HepG2 (cell line): Measurements from ENCODE around the gene RBM23. TPM values are rescaled to one million over a fixed set of nuclear protein-coding genes. Genes with fewer than 3 reads are reported as not detected.
A peak's percentile ranks its signal among the peaks of the same experiment; 100 is the strongest.

Experiments
- CREM ChIP-seq, 2 experiments: sonication (generic) in 1 of 2; formaldehyde crosslinking in 1 of 2; IDR thresholded peaks; 2 replicates each; pipeline versions ENCODE4 v1.4.0 to v1.6.1; 2016 to 2020; ENCODE audit warnings: antibody characterized with exemption in 1 of 2, mild to moderate bottlenecking in 1 of 2, missing genetic modification reagents in 1 of 2
- E2F5 ChIP-seq: sonication (generic); formaldehyde crosslinking; conservative IDR thresholded peaks from 2 replicates; pipeline ENCODE4 v1.4.0; 2020; ENCODE audit warnings: missing genetic modification reagents
- FOXP1 ChIP-seq, 2 experiments: fragments of 450-650 bp in 1 of 2; IDR thresholded peaks; 2 replicates each; pipeline ENCODE4 v1.6.1; 2017 to 2018; ENCODE audit warnings: antibody characterized with exemption in 1 of 2
- HMGXB4 ChIP-seq, 2 experiments: sonication (generic) in 1 of 2; formaldehyde crosslinking in 1 of 2; IDR thresholded peaks; 2 replicates each; pipeline versions ENCODE4 v1.4.0 to v1.6.1; 2018 to 2020; ENCODE audit warnings: missing genetic modification reagents in 2 of 2, borderline replicate concordance in 1 of 2, low read depth in 1 of 2, mild to moderate bottlenecking in 1 of 2, missing biosample characterization in 1 of 2
- IRX3 ChIP-seq: sonication (generic); formaldehyde crosslinking; IDR thresholded peaks from 2 replicates; pipeline ENCODE4 v1.8.1; 2023; ENCODE audit warnings: mild to moderate bottlenecking, low read depth, missing genetic modification reagents, borderline replicate concordance
- KDM1A ChIP-seq: IDR thresholded peaks from 2 replicates; pipeline ENCODE4 v1.6.1; 2016; ENCODE audit warnings: missing compliant biosample characterization
- MIXL1 ChIP-seq: IDR thresholded peaks from 2 replicates; pipeline ENCODE4 v1.6.1; 2016
- MNT ChIP-seq: fragments of 450-650 bp; IDR thresholded peaks from 2 replicates; pipeline ENCODE4 v1.6.1; 2016
- SMAD9 ChIP-seq: sonication (generic); formaldehyde crosslinking; IDR thresholded peaks from 2 replicates; pipeline ENCODE4 v1.5.1; 2020; ENCODE audit warnings: mild to moderate bottlenecking, missing genetic modification reagents
- SMC3 ChIP-seq: IDR thresholded peaks from 2 replicates; pipeline ENCODE4 v1.6.1; 2011; ENCODE audit warnings: low read length, improper control_type of control experiment
- SPEN ChIP-seq: sonication (generic); formaldehyde crosslinking; IDR thresholded peaks from 2 replicates; pipeline ENCODE4 v1.5.1; 2020; ENCODE audit warnings: low read depth, mild to moderate bottlenecking, missing genetic modification reagents
- ZBTB26 ChIP-seq: IDR thresholded peaks from 2 replicates; pipeline ENCODE4 v1.6.1; 2016; ENCODE audit warnings: missing compliant biosample characterization, missing genetic modification reagents, borderline replicate concordance
- ZBTB34 ChIP-seq: sonication (generic); formaldehyde crosslinking; IDR thresholded peaks from 2 replicates; pipeline ENCODE4 v1.8.0; 2022; ENCODE audit warnings: mild to moderate bottlenecking, missing genetic modification reagents
- ZC3H4 ChIP-seq: sonication (generic); formaldehyde crosslinking; IDR thresholded peaks from 2 replicates; pipeline ENCODE4 v1.4.0; 2020; ENCODE audit warnings: missing genetic modification reagents, borderline replicate concordance
- ZFP41 ChIP-seq: sonication (generic); formaldehyde crosslinking; IDR thresholded peaks from 2 replicates; pipeline ENCODE4 v1.4.0; 2020; ENCODE audit warnings: mild to moderate bottlenecking, missing genetic modification reagents, borderline replicate concordance
- ZNF12 ChIP-seq: sonication (generic); formaldehyde crosslinking; IDR thresholded peaks from 2 replicates; pipeline ENCODE4 v1.5.0; 2020; ENCODE audit warnings: missing genetic modification reagents
- ZNF263 ChIP-seq: sonication (generic); formaldehyde crosslinking; IDR thresholded peaks from 2 replicates; pipeline ENCODE4 v1.4.0; 2020; ENCODE audit warnings: missing genetic modification reagents
- ZNF275 ChIP-seq: sonication (generic); formaldehyde crosslinking; IDR thresholded peaks from 2 replicates; pipeline ENCODE4 v1.8.0; 2022; ENCODE audit warnings: missing genetic modification reagents, mild to moderate bottlenecking, inconsistent platforms, borderline replicate concordance
- ZNF530 ChIP-seq: sonication (generic); formaldehyde crosslinking; IDR thresholded peaks from 2 replicates; pipeline ENCODE4 v1.5.0; 2020; ENCODE audit warnings: low read depth, mild to moderate bottlenecking, missing genetic modification reagents
- polyA plus RNA-seq, 8 experiments: library from polyadenylated mRNA; depleted of rRNA in 3 of 8; stranded (reverse) in 7 of 8; unstranded in 1 of 8; fragments of >200 nt; fragmentation: Illumina TruSeq in 4 of 8; extraction: Trizol in 4 of 8; gene quantifications; 2 replicates each; pipeline versions ENCODE4 v1.2.1 to v1.2.3, GENCODE V29; 2011 to 2016; ENCODE audit warnings: low read depth in 4 of 8, missing spikeins in 1 of 8, mixed read lengths in 1 of 8; ENCODE audit not compliant: insufficient read depth in 1 of 8
- total RNA-seq, 5 experiments: library from RNA; depleted of rRNA; stranded (reverse); fragments of >200 nt; fragmentation: Illumina TruSeq; extraction: Trizol; gene quantifications; 2 replicates each; pipeline ENCODE4 v1.2.3, GENCODE V29; 2016; ENCODE audit warnings: low read depth in 1 of 5

The RBM23 gene
- total and polyA plus RNA-seq, 2 of the 13 experiments (the other 11 are each of a cell fraction or from before 2014, with no cell fraction given): 1.5 to 2.1 TPM

- TF ChIP-seq HMGXB4 (CRISPR knock-in tag; IDR thresholded peaks at IDR 0.05; ENCODE audit: borderline replicate concordance in 1 of 2, low read depth in 1 of 2): no peak
- TF ChIP-seq ZNF275 (CRISPR knock-in tag): no peak
- no peak for TF ChIP-seq KDM1A
- 0 out of 2 replicates have a peak, but pooled peaks have one; percentile 35 for TF ChIP-seq ZNF12 (CRISPR knock-in tag)
- no peak for TF ChIP-seq MNT
- no peak for TF ChIP-seq MIXL1 (CRISPR knock-in tag)
- no peak for TF ChIP-seq ZNF530 (CRISPR knock-in tag)
- no peak for TF ChIP-seq ZC3H4 (CRISPR knock-in tag)
- TF ChIP-seq ZNF263 (CRISPR knock-in tag): 0 out of 2 replicates have a peak, but pooled peaks have one; percentile 9
- no peak for TF ChIP-seq ZBTB26 (CRISPR knock-in tag)
- TF ChIP-seq SPEN: no peak
- no peak for TF ChIP-seq FOXP1 (IDR thresholded peaks at IDR 0.05)
- no peak for TF ChIP-seq FOXP1 (CRISPR knock-in tag; IDR thresholded peaks at IDR 0.05)
- no peak for TF ChIP-seq IRX3
- no peak for TF ChIP-seq E2F5 (CRISPR knock-in tag)
- no peak for TF ChIP-seq SMAD9 (CRISPR knock-in tag)
- no peak for TF ChIP-seq SMC3
- TF ChIP-seq ZFP41 (CRISPR knock-in tag): no peak
- no peak for TF ChIP-seq ZBTB34 (CRISPR knock-in tag)
- TF ChIP-seq CREM (IDR thresholded peaks at IDR 0.05): peak; percentile 12; the same call in 1 of the 2 replicates
- TF ChIP-seq CREM (CRISPR knock-in tag; IDR thresholded peaks at IDR 0.05): no peak
These were observed 47.9 kb upstream of the RBM23 start (continued) for GRCh38 chr14:22966783-22967269.
